Endothelial cell of umbilical vein (primary cell): ENCODE results near the gene OLIG1. TPM values are rescaled to one million over a fixed set of nuclear protein-coding genes. Genes with fewer than 3 reads are reported as not detected.

Experiments
- BruUV-seq: library from RNA; stranded (reverse); fragments of 400-500 nt; replicated peaks from 2 replicates; lab custom pipeline; 2021; lab: Mats Ljungman, UMichigan
- CTCF ChIA-PET: fragments of 300-600, 350-600 bp; sonication (Branson Sonifier 250); formaldehyde crosslinking; loops from one replicate; lab custom pipeline; 2021; ENCODE audit warnings: antibody characterized with exemption, inconsistent platforms; lab: Charles Lee
- POLR2A ChIA-PET: fragments of 300-600, 350-600 bp; sonication (Branson Sonifier 250); formaldehyde crosslinking; loops from one replicate; lab custom pipeline; 2021; ENCODE audit warnings: antibody characterized with exemption, inconsistent platforms; lab: Charles Lee
- DNase-seq: peaks from one replicate; pipeline ENCODE4 v3.0.0-alpha.2; 2011; ENCODE audit warnings: low read depth, low spot score
- FAIRE-seq: peaks from 2 replicates; lab custom pipeline; 2011; peaks lifted over from hg19 to GRCh38; lab: Jason Lieb, UNC
- H2AFZ ChIP-seq: 2 replicates; pipeline ENCODE4 v1.6.0; 2012; ENCODE audit warnings: low read depth, low read length, control low read depth, inconsistent platforms
- H3K27ac ChIP-seq: 2 replicates; pipeline ENCODE4 v1.5.1; 2011; ENCODE audit warnings: low read depth, mild to moderate bottlenecking, control low read depth, low read length, moderate library complexity; ENCODE audit not compliant: insufficient read depth
- H3K27me3 ChIP-seq, 2 experiments: 2 replicates each; pipeline versions ENCODE4 v1.6.0 to v1.6.1; 2011; ENCODE audit warnings: low read length in 2 of 2, mixed read lengths in 1 of 2; ENCODE audit not compliant: control insufficient read depth in 2 of 2, insufficient read depth in 2 of 2
- H3K36me3 ChIP-seq, 2 experiments: 2 replicates in 1 of 2; 3 replicates in 1 of 2; pipeline ENCODE4 v1.5.1; 2011; ENCODE audit warnings: low read length in 2 of 2, mild to moderate bottlenecking in 1 of 2, moderate library complexity in 1 of 2; ENCODE audit not compliant: control insufficient read depth in 2 of 2, insufficient read depth in 2 of 2; ENCODE audit errors: extremely low read depth in 1 of 2
- H3K4me1 ChIP-seq: 3 replicates; pipeline ENCODE4 v1.5.1; 2011; ENCODE audit warnings: mild to moderate bottlenecking, low read length; ENCODE audit not compliant: control insufficient read depth, insufficient read depth; ENCODE audit errors: extremely low read depth
- H3K4me2 ChIP-seq: 2 replicates; pipeline ENCODE4 v1.6.1; 2011; ENCODE audit warnings: low read length, control low read depth, mixed read lengths; ENCODE audit not compliant: insufficient read depth
- H3K4me3 ChIP-seq, 3 experiments: fragments of 200-600 bp in 1 of 3; sonication (generic), shearing (Covaris generic) in 1 of 3; replicated peaks in 1 of 3; 2 replicates each; pipeline ENCODE4 v1.5.1; 2011 to 2016; ENCODE audit warnings: control low read depth in 3 of 3, low read length in 3 of 3, mild to moderate bottlenecking in 2 of 3, inconsistent platforms in 1 of 3, low read depth in 1 of 3, moderate library complexity in 1 of 3; ENCODE audit not compliant: insufficient read depth in 1 of 3
- H3K79me2 ChIP-seq: 2 replicates; pipeline ENCODE4 v1.6.0; 2012; ENCODE audit warnings: low read length, inconsistent platforms; ENCODE audit not compliant: control insufficient read depth, insufficient read depth
- H3K9ac ChIP-seq: replicated peaks from 2 replicates; pipeline ENCODE3; 2011; ENCODE audit warnings: low read length, control low read depth; ENCODE audit not compliant: insufficient read depth; ENCODE audit errors: extremely low read depth
- H3K9me1 ChIP-seq: replicated peaks from 3 replicates; pipeline ENCODE4 v1.6.0; 2011; ENCODE audit warnings: mild to moderate bottlenecking, low read length; ENCODE audit not compliant: control insufficient read depth, insufficient read depth; ENCODE audit errors: extremely low read depth
- H3K9me3 ChIP-seq: replicated peaks from 2 replicates; pipeline ENCODE4 v1.5.1; 2012; ENCODE audit warnings: low read length, inconsistent platforms; ENCODE audit not compliant: control insufficient read depth, insufficient read depth
- H4K20me1 ChIP-seq: replicated peaks from 2 replicates; pipeline ENCODE3; 2011; ENCODE audit warnings: mild to moderate bottlenecking, low read length; ENCODE audit not compliant: control insufficient read depth, insufficient read depth; ENCODE audit errors: extremely low read depth
- EZH2 ChIP-seq: IDR thresholded peaks from 2 replicates; pipeline ENCODE4 v1.6.1; 2012; ENCODE audit warnings: borderline replicate concordance, low read depth, mild to moderate bottlenecking, moderate library complexity, low read length, inconsistent platforms; ENCODE audit not compliant: severe bottlenecking
- FOS ChIP-seq: IDR thresholded peaks from 2 replicates; pipeline ENCODE4 v1.6.1; 2011; ENCODE audit warnings: mild to moderate bottlenecking, low read length, moderate library complexity, borderline replicate concordance; ENCODE audit not compliant: insufficient read depth
- GATA2 ChIP-seq: IDR thresholded peaks from 2 replicates; pipeline ENCODE4 v1.7.0; 2011; ENCODE audit warnings: low read depth, mild to moderate bottlenecking, moderate library complexity, mixed read lengths, low read length; ENCODE audit not compliant: insufficient read length, insufficient read depth
- JUN ChIP-seq: IDR thresholded peaks from 2 replicates; pipeline ENCODE4 v1.6.1; 2011; ENCODE audit warnings: borderline replicate concordance, low read depth; ENCODE audit not compliant: insufficient read length, insufficient read depth
- MYC ChIP-seq: IDR thresholded peaks from one replicate; pipeline ENCODE4 v1.6.1; 2011; ENCODE audit warnings: mild to moderate bottlenecking, low read depth, low read length
- POLR2A ChIP-seq: IDR thresholded peaks from 2 replicates; pipeline ENCODE4 v1.6.1; 2012; ENCODE audit warnings: low read depth, mild to moderate bottlenecking, control low read depth, low read length
- POLR2AphosphoS5 ChIP-seq: IDR thresholded peaks from 2 replicates; pipeline ENCODE4 v1.6.1; 2012; ENCODE audit warnings: low read depth, mild to moderate bottlenecking, control low read depth, low read length, moderate library complexity; ENCODE audit not compliant: insufficient read depth
- dilution Hi-C: fragments of 300-500 bp; cut with MboI; formaldehyde crosslinking; loops from one replicate; pipeline ENCODE4 v1.15.0; 2019; ENCODE audit warnings: low sequenced_read_pairs; ENCODE audit not compliant: extremely low pct_ligation_motif_present
- intact Hi-C: fragments of 100-400 bp; cut with micrococcal nuclease; formaldehyde crosslinking; loops from one replicate; pipeline ENCODE4 v1.10.0; 2022
- polyA plus RNA-seq, 4 experiments: library from polyadenylated mRNA; depleted of rRNA in 3 of 4; stranded (reverse) in 3 of 4; unstranded in 1 of 4; fragments of >200 nt; gene quantifications; 2 replicates each; pipeline versions ENCODE4 v1.2.1 to v1.2.3, GENCODE V29; 2011 to 2012; ENCODE audit warnings: missing spikeins in 1 of 4
- total RNA-seq: library from RNA; stranded (reverse); gene quantifications from 2 replicates; pipeline ENCODE4 v1.2.3, GENCODE V29; 2021
- TF ChIP-seq, protein P1 (sequence below), 2 donors: IDR thresholded peaks; 1 replicate in 1 of 2; 2 replicates in 1 of 2; pipeline ENCODE4 v1.5.1; 2011; ENCODE audit warnings: low read length in 2 of 2, mild to moderate bottlenecking in 2 of 2, moderate library complexity in 2 of 2, control low read depth in 1 of 2, inconsistent platforms in 1 of 2, low read depth in 1 of 2; ENCODE audit not compliant: insufficient read depth in 1 of 2; ENCODE audit errors: extremely low read depth in 1 of 2
- TF ChIP-seq, protein P2 (sequence below): IDR thresholded peaks from 2 replicates; pipeline ENCODE4 v1.6.1; 2011; ENCODE audit not compliant: insufficient read depth, insufficient read length

The OLIG1 gene
- total and polyA plus RNA-seq, 2 donors (not counting 3 experiments of a cell fraction or from before 2014, with no cell fraction given): not detected

DNA sequence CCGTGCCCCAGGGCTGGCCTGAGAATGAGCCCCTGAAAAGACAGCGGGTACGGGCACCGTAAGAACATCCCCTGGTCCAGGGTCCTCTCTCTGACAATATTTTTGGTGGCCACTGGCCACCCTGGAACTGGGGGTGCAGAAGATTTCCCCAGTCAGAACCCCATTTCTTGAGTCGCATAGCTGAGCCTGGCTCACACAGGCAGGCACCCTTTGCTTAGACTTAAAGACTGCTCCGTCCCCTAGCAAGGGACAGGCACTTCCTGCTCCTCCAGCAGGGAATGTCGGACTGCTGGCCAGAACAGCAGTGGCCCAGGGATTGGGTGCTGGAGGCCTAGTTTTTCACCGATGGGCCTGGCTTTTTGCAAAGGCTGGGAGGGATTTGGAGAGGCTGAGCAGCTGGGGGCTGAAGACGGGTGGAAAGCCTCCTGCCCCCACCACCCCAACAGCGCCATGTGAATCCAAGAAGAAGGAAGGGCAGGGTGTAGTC lies 39.9 kb upstream of the OLIG1 start:
- Histone ChIP-seq H3K4me2 (no peak overlapping the region), H3K4me3 (no peak overlapping the region), H2AFZ (no peak overlapping the region), H3K9me3 (no peaks in the 10 kb centered on the region), H3K27me3 (peaks cover 90 to 95% of the 10 kb centered on the region in 2 experiments), H3K36me3 (no peaks in the 10 kb centered on the region), H3K27ac (no peak overlapping the region), H3K79me2 (no peaks in the 10 kb centered on the region), H4K20me1 (no peaks in the 10 kb centered on the region), H3K9ac (no peak overlapping the region), H3K4me1 (peaks cover 3% of the 10 kb centered on the region), H3K9me1 (no peaks in the 10 kb centered on the region)
- no TSS peak for BruUV-seq
- dilution Hi-C loops (no loop called here), intact Hi-C loops (loop anchor here (10.0 kb wide), 1 partner anchor 45 kb away; the partner anchor contains the start of gene OLIG1)
- TF ChIP-seq, protein P1, sequence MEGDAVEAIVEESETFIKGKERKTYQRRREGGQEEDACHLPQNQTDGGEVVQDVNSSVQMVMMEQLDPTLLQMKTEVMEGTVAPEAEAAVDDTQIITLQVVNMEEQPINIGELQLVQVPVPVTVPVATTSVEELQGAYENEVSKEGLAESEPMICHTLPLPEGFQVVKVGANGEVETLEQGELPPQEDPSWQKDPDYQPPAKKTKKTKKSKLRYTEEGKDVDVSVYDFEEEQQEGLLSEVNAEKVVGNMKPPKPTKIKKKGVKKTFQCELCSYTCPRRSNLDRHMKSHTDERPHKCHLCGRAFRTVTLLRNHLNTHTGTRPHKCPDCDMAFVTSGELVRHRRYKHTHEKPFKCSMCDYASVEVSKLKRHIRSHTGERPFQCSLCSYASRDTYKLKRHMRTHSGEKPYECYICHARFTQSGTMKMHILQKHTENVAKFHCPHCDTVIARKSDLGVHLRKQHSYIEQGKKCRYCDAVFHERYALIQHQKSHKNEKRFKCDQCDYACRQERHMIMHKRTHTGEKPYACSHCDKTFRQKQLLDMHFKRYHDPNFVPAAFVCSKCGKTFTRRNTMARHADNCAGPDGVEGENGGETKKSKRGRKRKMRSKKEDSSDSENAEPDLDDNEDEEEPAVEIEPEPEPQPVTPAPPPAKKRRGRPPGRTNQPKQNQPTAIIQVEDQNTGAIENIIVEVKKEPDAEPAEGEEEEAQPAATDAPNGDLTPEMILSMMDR (IDR thresholded peaks at IDR 0.05; ENCODE audit: extremely low read depth in 1 of 2, insufficient read depth in 1 of 2, low read depth in 1 of 2, low read length in 2 of 2): no peak
- peak; percentile 53 for TF ChIP-seq EZH2
- POLR2A ChIA-PET: no interaction called here
- DNase-seq (no peak), FAIRE-seq (no peak)
- CTCF ChIA-PET: interaction anchor here (1.4 kb wide), 1 partner anchor 11 kb away, joined by 3 read pairs; no protein-coding TSS in a partner anchor

DNA sequence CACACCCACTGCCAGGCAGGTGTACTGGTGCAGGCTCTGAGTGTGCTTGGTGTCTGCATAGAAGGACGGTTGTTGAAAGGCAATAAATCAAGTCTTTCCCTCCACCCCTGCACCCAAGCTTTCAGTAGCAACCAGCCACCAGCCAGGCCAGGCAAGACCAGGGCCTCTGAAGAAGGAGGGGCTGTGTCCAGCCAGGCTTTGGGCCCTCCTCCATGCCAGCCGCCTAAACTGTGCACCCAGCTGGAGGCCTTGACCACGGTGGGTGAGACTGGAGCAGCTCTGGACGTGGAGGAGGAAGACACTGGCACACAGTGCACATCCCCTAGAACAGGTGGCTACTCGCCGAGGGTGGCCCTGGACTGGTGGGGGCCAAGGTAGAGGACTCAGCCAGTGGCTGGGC lies 39.3 kb upstream of the OLIG1 start:
- DNase-seq: no peak
- intact Hi-C loops (no loop called here), dilution Hi-C loops (no loop called here)
- H2AFZ ChIP-seq: no peak overlapping the region
- no TSS peak for BruUV-seq
- peaks cover 3% of the 10 kb centered on the region for H3K4me1 ChIP-seq
- no peaks in the 10 kb centered on the region for H3K9me3 ChIP-seq
- H3K27ac ChIP-seq: no peak overlapping the region
- ChIA-PET POLR2A (no interaction called here), CTCF (interaction anchor here (1.4 to 1.8 kb wide), 2 partner anchors 10 to 97 kb away, joined by 3 to 5 read pairs; no protein-coding TSS in a partner anchor)
- no peak for FAIRE-seq
- no peak overlapping the region for H3K9ac ChIP-seq
- H3K36me3 ChIP-seq: no peaks in the 10 kb centered on the region
- H3K4me2 ChIP-seq: no peak overlapping the region
- no peaks in the 10 kb centered on the region for H4K20me1 ChIP-seq
- no peaks in the 10 kb centered on the region for H3K9me1 ChIP-seq
- H3K27me3 ChIP-seq: peaks cover 85 to 92% of the 10 kb centered on the region in 2 experiments
- no peaks in the 10 kb centered on the region for H3K79me2 ChIP-seq
- H3K4me3 ChIP-seq: no peak overlapping the region
- TF ChIP-seq POLR2AphosphoS5 (no peak), FOS (no peak), JUN (no peak), POLR2A (no peak), EZH2 (no peak), GATA2 (no peak), MYC (no peak)
- TF ChIP-seq, protein P1 (IDR thresholded peaks at IDR 0.05; ENCODE audit: extremely low read depth in 1 of 2, insufficient read depth in 1 of 2, low read depth in 1 of 2, low read length in 2 of 2): no peak
- TF ChIP-seq, protein P2, sequence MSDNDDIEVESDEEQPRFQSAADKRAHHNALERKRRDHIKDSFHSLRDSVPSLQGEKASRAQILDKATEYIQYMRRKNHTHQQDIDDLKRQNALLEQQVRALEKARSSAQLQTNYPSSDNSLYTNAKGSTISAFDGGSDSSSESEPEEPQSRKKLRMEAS: no peak
